ENCODE measurements around the gene EMC7.
"Not testable (repeated sequence)": the region's sequence is repeated elsewhere in the genome, so short reads cannot be mapped to it uniquely, and the experiment has no call there.

Gene EMC7

GRCh38 chr15:34102175-34102925 is 688 bp upstream of the EMC7 start:
- DNase-seq: no peak
- in situ Hi-C loops (cut with MboI; ENCODE audit: low pct_unique_long_range_greater_than_20kb, low sequenced_read_pairs): no loop called here

GRCh38 chr15:34099914-34100313 is 1.7 kb downstream of the EMC7 start:
- in situ Hi-C loops (cut with MboI; ENCODE audit: low pct_unique_long_range_greater_than_20kb, low sequenced_read_pairs): no loop called here
- no peak for DNase-seq

- in situ Hi-C loops (cut with MboI; ENCODE audit: low pct_unique_long_range_greater_than_20kb, low sequenced_read_pairs): no loop called here
- no peak for DNase-seq
Measured at GRCh38 chr15:34085746-34086145, 15.9 kb downstream of the EMC7 start.

GRCh38 chr15:34084086-34084485 is 17.6 kb downstream of the EMC7 start:
- in situ Hi-C loops (cut with MboI; ENCODE audit: low pct_unique_long_range_greater_than_20kb, low sequenced_read_pairs): no loop called here
- no peak for DNase-seq

GRCh38 chr15:34079904-34080303 is 21.8 kb downstream of the EMC7 start:
- no peak for DNase-seq
- in situ Hi-C loops (cut with MboI; ENCODE audit: low pct_unique_long_range_greater_than_20kb, low sequenced_read_pairs): no loop called here

- DNase-seq: no peak
- in situ Hi-C loops (cut with MboI; ENCODE audit: low pct_unique_long_range_greater_than_20kb, low sequenced_read_pairs): no loop called here
Measured at GRCh38 chr15:34078900-34079299, 22.8 kb downstream of the EMC7 start.

GRCh38 chr15:34076785-34077184 is 24.9 kb downstream of the EMC7 start:
- no peak for DNase-seq
- in situ Hi-C loops (cut with MboI; ENCODE audit: low pct_unique_long_range_greater_than_20kb, low sequenced_read_pairs): no loop called here

- in situ Hi-C loops (cut with MboI; ENCODE audit: low pct_unique_long_range_greater_than_20kb, low sequenced_read_pairs): no loop called here
- no peak for DNase-seq
Measured at GRCh38 chr15:34070003-34070402, 31.7 kb downstream of the EMC7 start.

GRCh38 chr15:34065941-34066340 is 35.7 kb downstream of the EMC7 start:
- no peak for DNase-seq
- in situ Hi-C loops (cut with MboI; ENCODE audit: low pct_unique_long_range_greater_than_20kb, low sequenced_read_pairs): no loop called here

- no peak for DNase-seq
- in situ Hi-C loops (cut with MboI; ENCODE audit: low pct_unique_long_range_greater_than_20kb, low sequenced_read_pairs): no loop called here
Measured at GRCh38 chr15:34065261-34065660, 36.4 kb downstream of the EMC7 start.

GRCh38 chr15:34064438-34064837 is 37.2 kb downstream of the EMC7 start:
- DNase-seq: no peak
- in situ Hi-C loops (cut with MboI; ENCODE audit: low pct_unique_long_range_greater_than_20kb, low sequenced_read_pairs): no loop called here

- no peak for DNase-seq
- in situ Hi-C loops (cut with MboI; ENCODE audit: low pct_unique_long_range_greater_than_20kb, low sequenced_read_pairs): no loop called here
Measured at GRCh38 chr15:34059946-34060345, 41.7 kb downstream of the EMC7 start.

GRCh38 chr15:34059476-34059875 is 42.2 kb downstream of the EMC7 start:
- in situ Hi-C loops (cut with MboI; ENCODE audit: low pct_unique_long_range_greater_than_20kb, low sequenced_read_pairs): no loop called here
- no peak for DNase-seq

GRCh38 chr15:34056911-34057310 is 44.8 kb downstream of the EMC7 start:
- no peak for DNase-seq

GRCh38 chr15:34055868-34056595 is 45.6 kb downstream of the EMC7 start:
- in situ Hi-C loops (cut with MboI; ENCODE audit: low pct_unique_long_range_greater_than_20kb, low sequenced_read_pairs): no loop called here
- DNase-seq: no peak

More at GRCh38 chr15:34056911-34057310, 44.8 kb downstream of the EMC7 start:
- in situ Hi-C loops (cut with MboI; ENCODE audit: low pct_unique_long_range_greater_than_20kb, low sequenced_read_pairs): no loop called here

- in situ Hi-C loops (cut with MboI; ENCODE audit: low pct_unique_long_range_greater_than_20kb, low sequenced_read_pairs): no loop called here
- no peak for DNase-seq
Measured at GRCh38 chr15:34054081-34054707, 47.5 kb downstream of the EMC7 start.

GRCh38 chr15:34050385-34050784 is 51.3 kb downstream of the EMC7 start:
- DNase-seq; in situ Hi-C loops (cut with MboI; ENCODE audit: low pct_unique_long_range_greater_than_20kb, low sequenced_read_pairs): not testable (repeated sequence)

GRCh38 chr15:34049112-34049511 is 52.5 kb downstream of the EMC7 start:
- in situ Hi-C loops (cut with MboI; ENCODE audit: low pct_unique_long_range_greater_than_20kb, low sequenced_read_pairs): no loop called here
- DNase-seq: no peak

GRCh38 chr15:34047893-34048775 is 53.5 kb downstream of the EMC7 start:
- no peak for DNase-seq
- in situ Hi-C loops (cut with MboI; ENCODE audit: low pct_unique_long_range_greater_than_20kb, low sequenced_read_pairs): no loop called here
